IPS-NIHi7 (cell line): ENCODE results near the gene IL1RAPL2.
"Not testable (repeated sequence)": the region's sequence is repeated elsewhere in the genome, so short reads cannot be mapped to it uniquely, and the experiment has no call there.

Source experiments
- DNase-seq: peaks from one replicate; pipeline ENCODE4 v3.0.0; 2012; ENCODE audit warnings: mixed read lengths; ENCODE audit errors: extremely low spot score

The IL1RAPL2 gene

DNA sequence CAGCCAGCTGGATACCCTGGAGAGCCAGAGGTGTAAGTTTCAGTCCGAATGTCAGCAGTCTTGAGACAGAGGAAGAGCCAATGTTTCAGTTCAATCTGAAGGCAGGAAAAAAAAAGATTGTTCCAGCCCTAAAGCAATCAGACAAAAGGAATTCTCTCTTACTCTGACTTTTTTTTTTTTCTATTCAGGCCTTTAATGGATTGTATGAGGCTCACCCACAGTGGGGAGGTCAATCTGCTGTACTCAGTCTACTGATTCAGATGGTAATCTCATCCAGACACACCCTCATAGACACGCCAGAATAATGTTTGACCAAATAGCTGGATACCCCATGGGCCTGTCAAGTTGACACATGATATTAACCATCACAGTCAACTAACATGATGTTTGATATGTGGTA is 602.6 kb downstream of the IL1RAPL2 start:
- DNase-seq: no peak

DNA sequence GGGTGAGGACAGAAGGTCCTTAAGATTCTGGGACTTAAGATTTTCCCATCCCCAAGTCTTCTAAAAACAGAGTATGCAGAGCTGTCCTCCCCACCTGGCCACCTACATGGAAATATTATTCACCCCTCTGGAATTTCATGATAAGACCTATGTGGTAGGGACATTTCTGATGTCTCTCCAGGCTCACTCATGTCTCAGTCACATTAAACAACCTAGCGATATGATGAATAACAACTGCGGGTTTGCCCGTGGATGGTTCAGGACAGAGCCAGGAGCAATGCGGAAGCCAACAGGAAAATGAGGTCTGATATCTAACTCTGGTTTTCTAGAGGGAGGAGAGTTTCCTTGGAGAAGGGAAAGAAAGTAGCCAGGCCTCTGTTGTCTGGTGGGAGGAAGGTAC is 607.1 kb downstream of the IL1RAPL2 start:
- no peak for DNase-seq

DNA sequence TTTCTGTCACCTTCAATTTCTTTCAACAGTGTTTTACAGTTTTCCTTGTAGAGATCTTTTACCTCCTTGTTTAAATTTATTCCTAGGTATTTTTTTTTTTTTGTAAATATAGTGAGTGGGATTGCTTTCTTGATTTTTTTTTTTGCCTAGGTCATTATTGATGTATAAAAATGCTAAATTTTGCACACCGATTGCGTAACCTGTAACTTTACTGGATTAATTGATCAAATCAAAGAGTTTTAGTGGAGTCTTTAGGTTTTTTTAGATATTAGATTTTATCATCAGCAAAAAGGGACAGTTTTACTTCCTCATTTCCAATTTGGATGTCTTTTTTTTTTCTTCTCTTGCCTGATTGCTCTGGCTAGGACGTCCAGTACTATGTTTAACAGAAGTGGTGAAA is 613.6 kb downstream of the IL1RAPL2 start:
- DNase-seq: no peak

DNA sequence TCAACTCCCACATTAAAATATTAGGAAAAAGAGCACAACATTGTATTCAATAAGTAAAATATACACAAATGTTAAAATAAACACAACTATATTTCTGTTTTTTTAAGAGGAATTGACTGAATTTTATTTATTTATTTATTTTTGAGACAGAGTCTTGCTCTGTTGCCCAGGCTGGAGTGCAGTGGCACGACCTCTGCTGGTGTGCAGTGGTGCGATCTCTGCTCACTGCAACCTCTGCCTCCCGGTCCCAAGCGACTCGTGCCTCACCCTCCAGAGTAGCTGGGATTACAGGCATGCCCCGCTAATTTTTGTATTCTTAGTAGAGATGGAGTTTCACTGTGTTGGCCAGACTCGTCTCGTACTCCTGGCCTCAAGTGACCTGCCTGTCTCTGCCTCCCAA is 623.1 kb downstream of the IL1RAPL2 start:
- no peak for DNase-seq

DNA sequence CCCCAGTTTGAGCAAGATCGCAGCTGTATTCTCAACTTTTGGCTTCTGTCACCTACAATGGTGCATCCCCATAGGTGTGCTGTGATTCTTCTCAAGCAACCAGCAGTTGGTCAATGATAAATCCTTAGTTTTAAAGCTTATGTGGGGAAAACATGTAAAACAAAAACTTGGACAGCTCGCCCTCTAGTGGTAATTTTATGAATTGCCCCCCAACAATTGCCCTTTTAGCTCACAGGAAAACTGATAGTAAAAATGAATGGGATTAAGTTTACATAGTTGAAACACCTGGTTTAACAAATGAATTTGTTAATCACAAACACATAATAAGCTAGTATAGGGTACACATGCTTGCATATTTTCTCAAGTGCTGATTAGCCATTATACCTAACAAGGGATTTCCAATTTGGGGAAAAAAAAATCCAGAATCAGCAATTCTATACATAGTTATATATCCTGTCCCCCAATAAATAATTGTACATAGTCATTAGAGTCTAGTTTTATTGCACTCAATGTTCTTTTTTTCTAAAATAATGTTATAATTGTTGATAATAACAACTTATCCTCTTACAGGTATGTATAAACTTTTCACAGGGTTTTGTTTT is 624.4 kb downstream of the IL1RAPL2 start:
- DNase-seq: peak; percentile 37

DNA sequence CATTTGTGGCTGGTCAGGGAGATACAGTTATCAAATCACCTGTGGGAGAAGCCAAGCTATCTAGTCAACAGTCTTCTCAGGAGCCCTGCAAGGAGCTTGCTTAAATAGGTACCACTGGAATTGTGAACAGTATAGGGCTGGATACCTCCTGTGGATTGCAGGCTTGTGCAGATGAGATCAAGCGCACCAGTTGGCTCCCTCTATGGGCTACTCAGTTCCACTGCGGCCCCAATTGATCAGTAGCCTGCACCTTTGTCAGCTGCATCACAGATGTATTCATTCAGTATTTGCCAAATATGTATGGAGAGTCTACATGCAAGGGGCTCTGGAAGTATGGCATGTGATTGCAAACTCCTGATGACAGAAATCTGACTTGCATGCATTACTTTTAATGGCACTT is 625.9 kb downstream of the IL1RAPL2 start:
- peak; percentile 77 for DNase-seq

DNA sequence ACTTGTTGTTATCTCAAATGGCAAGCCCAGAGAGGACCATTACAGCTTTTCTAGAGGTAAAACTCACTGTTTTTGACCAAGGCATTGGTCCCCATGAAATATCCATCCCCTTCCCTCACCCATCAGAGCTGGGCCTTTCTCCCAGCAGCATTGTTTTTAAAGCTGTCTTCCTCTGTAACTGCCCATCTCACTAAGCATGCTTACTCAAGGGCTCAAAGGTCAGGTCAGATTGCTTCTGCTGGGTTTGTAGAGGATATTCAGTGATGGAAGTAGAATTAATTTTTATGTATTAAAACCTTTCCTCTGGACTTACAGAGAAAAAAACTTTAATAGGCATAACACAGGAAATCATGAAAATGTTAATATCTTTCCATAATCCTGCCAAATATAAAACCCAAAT is 643.4 kb downstream of the IL1RAPL2 start:
- no peak for DNase-seq

DNA sequence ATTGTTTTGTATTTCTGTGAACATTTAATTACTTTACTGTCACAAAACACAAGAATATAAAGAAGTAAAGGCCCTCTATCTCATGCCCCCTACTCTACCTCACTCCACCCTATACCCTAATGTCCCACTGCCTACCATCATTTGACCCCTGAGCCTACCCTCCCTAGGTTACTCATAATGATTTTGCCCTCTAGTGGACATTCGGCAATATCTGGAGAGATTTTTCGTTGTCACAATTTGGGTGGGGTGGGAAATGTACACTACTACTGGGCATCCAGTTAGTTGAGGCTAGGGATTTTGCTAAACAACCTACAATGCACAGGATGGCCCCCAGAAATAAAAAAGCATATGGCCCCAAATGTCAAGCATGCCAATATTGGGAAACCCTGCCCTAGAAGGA is 644.3 kb downstream of the IL1RAPL2 start:
- DNase-seq: peak; percentile 26

DNA sequence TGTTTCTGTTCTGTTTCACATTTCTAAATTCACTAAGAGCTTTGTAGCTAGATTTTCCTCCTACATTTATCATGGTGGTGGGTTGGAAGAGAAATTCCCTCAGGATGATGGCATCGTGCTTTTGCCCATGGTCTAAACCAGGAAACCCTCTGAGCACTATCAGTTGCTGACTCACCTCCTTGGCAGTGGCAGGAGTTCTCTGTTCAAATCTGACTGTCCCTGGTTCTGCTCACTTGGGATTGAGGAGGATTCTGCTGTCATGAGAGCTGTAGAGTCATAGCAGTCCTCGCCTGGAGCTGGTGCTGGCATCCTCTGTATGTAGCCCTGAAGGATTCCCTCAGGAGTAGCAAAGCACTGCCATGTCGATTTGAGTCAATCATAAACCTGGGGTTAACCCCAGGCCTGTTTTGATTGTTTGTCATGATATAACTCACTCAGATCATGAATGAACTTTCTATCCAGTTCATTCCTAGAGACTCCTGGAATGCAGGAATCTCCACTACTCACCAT is 645.1 kb downstream of the IL1RAPL2 start:
- DNase-seq: no peak

DNA sequence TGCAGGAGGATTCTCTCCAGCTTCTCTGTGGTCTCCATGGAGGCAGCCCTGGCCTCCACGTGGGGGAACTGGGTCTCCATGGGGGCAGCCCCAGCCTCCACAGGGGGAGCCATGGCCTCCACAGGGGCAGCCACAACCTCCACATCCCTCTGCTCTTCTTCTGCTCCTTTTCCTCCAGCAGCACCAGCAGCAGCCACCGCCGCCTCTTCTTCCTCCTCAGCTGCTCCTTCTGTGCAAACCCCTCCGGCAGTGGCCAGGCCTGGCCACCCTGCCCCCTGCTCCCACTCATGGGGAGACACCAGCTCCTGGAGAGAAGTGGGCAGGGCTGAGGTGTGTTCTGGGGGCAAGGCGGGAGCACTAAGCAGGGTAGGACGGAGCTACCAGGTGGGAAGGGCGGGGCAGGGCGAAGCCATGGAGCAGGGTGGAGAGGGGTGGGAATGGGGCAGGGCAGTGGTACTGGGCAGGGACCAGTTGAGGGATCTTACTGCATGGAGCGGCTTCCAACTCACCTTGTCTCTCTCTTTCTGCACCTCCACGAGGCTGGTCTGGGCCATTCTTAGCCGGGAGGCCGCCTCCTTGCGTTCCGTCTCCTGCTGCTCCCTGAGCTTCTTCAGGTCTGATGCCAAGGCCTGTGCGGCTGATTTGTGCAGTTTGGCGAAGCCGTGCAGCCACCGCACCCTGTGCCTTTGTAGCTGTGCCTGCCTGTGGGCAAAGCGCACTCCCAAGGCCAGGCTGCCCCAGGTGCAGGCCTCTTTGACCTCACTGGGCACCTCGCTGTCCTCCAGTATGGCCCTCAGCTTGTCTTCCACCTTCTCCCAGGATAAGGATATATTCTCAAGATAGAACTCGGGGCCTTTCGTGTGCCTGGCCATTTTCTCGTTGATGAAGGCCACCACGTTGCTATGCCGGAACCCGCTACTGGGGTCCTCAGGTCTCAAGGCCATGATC is 653.7 kb downstream of the IL1RAPL2 start:
- no peak for DNase-seq

DNA sequence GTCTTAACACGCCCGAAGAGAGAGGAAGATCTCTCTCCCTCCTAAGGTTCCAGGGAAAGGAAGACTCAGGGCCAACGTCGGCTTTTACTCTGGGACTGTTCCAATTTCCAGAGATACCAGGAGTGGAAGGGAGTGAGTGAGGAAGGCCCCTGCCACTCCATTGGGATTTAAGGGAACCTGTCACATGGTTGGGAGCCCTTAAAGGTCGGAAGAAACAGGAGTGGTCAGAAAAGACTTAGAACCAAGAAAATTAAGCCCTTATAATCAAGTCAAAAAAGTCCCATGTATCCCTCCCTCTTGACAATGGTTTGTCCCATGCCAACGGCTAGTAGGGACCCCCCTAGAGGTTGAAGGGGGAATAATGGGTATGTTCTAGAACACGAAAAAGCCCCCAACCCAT is 654.6 kb downstream of the IL1RAPL2 start, which contains the start of gene TEX13A:
TEX13A (minus strand) TSS at position 59 of the 400 bp plus-strand sequence. CDS start 297 bp downstream, outside the sequence.
- no peak for DNase-seq

DNA sequence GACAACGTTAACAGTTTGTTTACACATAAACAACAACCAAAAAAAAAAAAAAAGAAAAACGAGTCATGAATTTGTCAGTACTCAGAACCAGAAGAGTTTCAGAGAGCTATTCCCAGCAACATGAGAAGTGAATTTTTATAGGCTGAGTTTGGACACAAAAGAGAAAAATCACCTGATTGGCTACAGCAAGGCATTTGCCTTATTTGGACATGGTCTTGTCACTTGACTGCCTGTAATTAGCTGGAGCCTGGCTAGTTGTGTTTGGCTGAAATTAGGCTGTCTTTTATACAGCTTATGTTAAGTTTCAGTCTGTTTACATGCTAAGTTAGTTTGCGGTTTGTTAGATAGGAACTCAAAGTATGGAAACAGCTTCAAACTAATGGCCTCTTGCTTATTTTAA is 655.4 kb downstream of the IL1RAPL2 start:
- DNase-seq: no peak

DNA sequence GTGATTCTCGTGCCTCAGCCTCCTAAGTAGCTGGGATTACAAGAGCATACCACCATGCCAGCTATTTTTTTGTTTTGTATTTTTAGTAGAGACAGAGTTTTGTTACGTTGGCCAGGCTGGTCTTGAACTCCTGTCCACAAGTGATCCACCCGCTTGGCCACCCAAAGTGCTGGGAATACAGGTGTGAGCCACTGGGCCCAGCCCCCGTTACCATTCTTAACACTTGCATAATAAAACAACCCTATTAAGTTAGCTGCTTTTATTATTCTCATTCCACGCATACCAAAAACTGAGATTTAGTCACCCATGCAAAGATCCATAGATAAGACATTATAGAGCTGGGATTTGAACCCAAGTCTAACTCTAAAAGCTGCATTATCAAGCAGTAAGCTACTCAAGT is 660.5 kb downstream of the IL1RAPL2 start:
- DNase-seq: no peak

DNA sequence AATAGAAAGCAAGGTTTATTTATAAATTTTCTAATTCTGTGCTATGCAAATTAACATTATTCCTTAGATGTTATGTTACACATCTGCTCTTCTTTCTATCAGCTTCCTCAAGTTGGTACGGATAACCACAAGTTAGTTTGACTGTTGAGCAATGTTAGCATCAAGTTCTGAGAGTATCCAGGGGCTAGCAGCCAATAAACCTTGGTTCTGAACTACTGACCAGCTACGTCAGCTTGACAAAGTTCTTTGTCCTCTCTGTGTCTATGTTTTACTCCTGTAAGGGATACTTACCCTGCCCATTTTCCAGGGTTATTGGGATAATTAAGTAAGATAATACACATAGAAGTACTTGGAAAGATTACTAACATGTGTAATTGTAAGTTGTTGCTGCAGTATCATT is 662.6 kb downstream of the IL1RAPL2 start:
- DNase-seq: no peak

DNA sequence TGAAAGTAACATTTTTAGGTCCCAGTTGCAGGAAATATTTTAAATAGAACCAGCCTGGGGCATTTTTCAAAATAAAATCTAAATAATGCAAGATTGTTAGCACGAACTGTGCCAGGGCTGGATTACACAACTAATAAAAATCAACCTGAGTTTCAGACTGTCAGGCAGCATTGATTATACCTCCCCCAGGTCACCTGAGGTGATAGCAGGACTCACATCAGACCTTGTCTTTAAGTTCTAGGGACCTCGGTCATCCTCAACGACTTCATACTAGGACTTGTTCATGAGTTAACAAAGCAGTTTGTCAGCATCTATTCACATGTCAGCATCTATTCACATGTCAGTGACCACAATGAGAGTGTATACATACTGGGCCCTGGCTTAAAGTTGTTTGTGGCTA is 663.1 kb downstream of the IL1RAPL2 start:
- DNase-seq: no peak

DNA sequence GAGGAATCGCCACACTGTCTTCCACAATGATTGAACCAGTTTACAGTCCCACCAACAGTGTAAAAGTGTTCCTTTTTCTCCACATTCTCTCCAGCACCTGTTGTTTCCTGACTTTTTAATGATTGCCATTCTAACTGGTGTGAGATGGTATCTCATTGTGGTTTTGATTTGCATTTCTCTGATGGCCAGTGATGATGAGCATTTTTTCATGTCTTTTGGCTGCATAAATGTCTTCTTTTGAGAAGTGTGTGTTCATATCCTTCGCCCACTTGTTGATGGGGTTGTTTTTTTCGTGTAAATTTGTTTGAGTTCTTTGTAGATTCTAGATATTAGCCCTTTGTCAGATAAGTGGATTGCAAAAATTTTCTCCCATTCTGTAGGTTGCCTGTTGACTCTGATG is 671.4 kb downstream of the IL1RAPL2 start:
- DNase-seq: not testable (repeated sequence)

DNA sequence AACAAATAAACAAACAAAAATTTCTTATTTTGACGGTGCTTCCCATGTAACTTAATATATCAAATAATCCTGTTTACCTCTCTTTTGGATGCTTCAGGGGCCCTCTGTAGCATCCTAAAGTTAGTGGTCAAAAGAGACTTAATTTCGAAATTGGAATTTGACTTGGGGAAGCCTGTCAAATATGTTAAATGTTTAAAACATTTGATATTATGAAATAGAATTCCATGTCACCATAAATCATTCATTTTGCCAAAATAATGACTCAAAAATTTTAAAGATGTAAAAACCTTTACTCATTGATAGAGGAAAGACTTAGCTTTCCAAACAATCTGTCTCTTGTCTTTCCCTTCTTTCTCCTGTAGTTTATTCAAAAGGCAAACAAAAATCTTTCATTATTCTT is 675.1 kb downstream of the IL1RAPL2 start:
- no peak for DNase-seq

DNA sequence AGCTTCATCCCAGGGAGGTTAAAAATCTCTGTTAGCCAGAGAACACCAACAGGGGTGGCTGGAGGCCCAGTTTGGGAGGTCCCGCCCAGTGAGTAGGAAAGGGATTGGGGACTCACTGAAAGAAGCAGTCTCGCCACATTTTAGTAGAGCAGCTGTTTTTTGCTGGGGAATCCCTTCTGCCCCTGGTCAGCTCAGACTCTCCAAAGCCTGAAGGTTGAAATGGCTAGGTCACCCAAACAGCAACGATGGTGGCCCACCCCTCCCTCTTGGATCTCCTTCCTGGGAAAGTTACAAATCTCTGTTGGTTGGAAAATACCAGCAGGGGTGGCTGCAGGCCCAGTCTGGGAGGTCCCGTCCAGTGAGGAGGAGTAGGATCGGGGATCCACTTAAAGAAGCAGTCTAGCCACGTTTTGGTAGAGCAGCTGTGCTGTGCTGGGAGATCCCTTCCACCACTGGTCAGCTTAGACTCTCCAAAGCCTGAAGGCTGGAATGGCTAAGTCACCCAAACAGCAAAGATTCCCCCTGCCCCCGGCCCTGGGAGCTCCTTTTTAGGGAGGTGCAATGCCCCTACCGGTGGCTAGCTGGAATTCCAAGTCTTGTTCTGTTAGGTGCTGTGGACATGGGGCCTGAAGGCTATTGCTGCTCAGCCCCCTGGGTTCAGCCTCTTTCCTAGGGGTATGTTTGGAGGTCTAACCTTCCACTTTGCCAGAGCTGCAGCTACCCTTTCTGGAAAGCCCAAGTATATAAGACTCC is 694.5 kb downstream of the IL1RAPL2 start:
- DNase-seq: peak; percentile 32

DNA sequence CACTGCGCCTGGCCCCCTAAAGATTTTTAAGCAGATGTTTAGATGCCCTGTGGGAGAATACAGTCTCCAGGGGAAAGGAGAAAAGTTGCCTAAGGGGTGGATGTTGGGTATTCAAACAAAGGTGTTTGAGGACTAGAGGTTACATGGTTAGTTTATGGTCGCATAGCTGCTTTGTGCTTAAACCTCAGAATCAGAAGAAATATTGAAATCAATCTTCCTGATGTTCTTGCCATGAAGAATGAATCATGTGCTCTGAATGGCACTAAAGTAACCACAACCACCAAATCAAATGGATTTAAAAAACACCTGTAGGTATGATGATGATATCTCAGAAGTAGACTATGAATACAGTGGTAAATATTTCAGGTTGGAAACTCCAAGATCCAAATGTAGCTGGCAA is 697.2 kb downstream of the IL1RAPL2 start:
- no peak for DNase-seq

DNA sequence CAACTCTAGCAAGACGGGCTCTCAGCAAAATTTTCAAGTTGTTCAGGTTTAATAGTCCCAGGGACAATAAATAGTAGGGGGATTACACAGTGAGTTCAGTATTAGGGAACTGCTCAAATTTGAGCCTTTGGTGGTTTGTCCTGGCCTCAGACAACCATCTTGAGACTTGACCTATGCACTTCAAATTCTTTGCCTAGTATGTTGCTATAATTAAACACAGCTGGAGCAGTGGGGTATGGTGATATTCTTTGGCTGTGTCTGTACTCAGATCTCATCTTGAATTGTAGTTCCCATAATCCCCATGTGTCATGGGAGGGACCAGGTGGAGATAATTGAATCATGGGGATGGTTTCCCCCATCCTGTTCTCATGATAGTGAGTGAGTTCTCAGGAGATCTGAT is 697.8 kb downstream of the IL1RAPL2 start:
- DNase-seq: no peak

DNA sequence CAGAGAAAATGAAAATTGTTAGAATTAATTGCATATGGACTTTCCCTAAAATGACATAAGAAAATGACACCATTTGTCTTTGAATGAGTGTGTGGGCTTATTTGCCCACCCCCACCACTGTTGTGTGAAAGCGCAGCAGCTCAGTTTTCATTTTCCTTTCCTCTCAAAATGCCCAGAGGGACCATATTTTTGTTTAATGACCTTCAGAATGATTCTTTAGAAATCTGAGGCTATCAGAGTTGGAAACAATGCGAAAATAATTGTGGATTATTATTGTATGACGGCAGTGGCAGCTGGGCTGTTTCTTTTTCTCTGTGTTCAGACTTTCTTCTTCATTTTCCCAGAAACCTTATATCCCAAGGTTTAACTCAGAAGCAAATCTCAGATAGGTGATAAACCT is 699.1 kb downstream of the IL1RAPL2 start:
- DNase-seq: no peak

DNA sequence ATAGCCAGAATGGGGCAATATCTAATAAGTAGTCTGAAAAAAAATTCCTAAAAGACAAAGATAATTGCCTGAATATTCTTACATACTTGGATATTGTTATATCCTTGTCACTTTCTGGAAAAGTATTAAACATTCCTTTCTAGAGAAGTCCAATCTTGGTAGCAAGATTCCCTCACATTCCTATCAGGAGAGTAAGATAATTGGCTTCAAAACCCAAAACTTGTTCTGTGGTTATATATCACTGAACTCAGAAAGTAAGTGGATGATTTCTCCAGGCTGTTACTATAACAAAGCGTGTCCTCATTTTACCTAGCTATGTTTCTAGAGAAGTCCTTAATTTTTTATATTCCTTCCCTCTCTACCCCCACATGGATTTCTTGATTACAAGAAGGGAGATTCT is 700.5 kb downstream of the IL1RAPL2 start:
- DNase-seq: no peak
